HS-27A (cell line): ENCODE data around the gene SFXN1.

ENCODE experiments used
- DNase-seq: peaks from one replicate; pipeline ENCODE4 v3.0.0-alpha.2; 2012; ENCODE audit warnings: low read depth, missing footprints

Gene SFXN1

GRCh38 chr5:175465282-175465681 is 13.1 kb upstream of the SFXN1 start:
- DNase-seq, result no peak

DNA sequence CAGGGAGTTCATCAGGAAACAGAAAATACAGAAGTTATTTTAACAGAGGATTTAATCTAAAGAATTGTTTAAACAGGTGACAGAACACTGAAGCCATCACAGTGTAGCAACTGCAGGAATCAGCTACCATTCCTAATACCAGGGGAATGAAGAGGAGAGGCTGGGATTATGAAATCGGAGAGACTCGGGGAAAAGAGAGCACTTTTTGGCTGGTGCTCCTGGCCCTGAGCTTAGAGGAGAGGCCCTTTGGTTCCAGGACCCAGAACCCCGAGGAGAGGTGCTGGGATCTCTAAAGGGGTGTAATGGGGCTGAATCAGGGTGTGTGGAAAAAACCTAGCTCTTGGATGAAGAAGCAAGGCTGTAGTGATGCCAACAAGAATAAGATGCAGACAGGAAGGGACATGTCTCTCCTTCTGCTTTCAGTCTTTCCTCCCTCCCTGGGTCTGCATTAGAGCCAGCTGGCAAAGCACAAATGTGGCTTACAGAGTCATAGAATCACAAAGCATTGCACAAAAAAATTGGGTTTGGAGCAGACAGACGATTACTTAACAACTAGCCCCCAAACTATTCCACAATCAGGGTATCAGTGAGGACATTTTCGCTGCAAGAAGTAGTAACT is 11.6 kb upstream of the SFXN1 start:
- no peak for DNase-seq

DNA sequence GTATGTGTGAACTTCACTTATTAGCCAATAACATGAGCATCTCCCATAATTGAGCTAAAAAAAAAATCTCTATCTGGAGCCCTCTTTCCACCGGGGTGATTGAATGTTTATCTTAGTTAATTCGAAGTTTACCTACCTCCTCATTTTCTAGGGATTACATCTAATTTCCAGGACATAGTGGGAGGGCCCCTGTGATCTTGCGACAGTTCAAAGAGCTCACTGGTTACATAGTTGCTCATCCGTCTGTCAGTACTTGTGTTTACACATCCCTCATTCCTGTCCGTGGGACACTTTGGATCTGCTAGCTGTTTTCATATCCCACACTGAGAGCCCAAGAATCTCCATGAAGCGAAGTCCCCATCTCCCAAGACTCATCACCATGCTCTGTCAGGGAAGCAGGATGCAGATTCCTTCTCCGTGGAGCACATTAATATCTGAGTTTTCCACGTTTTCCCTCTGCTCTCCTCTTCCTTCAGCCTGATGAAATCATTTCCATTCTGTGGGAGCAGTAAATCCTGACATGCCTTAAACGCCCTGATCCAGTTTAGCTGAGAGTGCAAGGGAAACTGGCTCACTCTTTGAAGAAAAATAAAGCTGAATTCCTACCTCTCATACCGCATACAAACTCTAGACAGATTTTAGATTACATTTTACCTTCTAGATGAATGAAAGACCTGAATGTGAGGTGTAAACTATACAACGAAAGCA is 10.2 kb upstream of the SFXN1 start:
- DNase-seq, result no peak

GRCh38 chr5:175468892-175469291 is 9.5 kb upstream of the SFXN1 start:
- DNase-seq, result no peak

DNA sequence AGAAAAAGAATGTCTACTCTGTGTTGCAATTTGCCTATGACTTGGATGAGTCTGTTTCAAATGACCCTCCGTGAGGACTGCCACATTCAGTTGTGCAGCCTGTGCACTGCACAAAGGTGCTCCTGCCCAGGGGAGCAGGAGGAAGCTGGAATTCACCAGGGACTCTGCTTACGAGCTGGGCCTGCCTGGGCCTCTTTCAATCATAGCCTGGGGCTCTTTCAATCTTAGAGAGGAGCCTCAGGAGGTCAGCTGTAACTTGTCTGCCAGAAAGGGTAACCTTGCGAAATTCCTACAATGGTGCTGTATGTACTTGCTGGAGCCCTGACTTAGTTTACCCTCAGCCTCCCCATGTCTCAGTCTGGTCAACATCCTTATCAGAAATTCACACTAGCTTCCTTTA is 8.4 kb upstream of the SFXN1 start:
- DNase-seq, result no peak

- no peak for DNase-seq
Measured at GRCh38 chr5:175470781-175471180, 7.6 kb upstream of the SFXN1 start.

- no peak for DNase-seq
Measured at GRCh38 chr5:175471196-175471595, 7.2 kb upstream of the SFXN1 start.

DNA sequence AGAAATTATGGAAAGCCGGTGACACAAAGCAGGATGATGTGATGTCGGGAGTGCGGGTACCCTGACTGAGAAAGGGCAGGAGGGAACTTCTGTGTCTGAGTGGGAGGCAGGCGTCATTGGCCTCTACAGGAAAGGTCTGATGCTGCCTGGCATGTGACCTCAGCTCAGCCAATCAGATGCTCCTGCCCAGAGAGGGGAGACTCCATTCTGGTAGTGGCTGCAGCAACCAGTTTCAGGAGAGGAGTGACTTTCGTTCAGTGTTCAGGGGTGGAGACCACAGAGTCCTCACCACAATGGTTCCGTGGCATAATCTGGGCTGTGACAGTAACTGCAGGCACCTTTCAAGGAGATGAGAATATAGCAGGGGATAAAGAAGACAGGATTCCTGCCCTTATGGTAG is 6.7 kb upstream of the SFXN1 start:
- no peak for DNase-seq

DNA sequence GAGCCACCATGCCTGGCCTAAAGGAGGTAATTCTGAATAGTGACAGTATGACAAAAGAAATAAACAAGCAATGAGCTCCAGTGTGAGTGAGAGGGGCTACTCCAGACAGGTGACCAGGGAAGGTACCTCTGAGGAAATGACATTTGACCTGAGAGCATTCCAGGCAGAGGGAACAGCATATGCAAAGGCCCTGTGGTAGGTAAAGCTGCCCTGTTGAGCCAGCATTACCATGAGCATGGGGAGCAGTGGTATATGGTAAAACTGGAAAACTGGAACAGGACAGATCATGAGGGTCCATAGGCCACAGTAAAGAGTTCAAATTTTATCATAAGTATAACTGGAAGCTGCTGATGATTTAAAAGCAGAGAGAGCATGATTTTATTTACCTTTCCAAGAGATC is 6.0 kb upstream of the SFXN1 start:
- no peak for DNase-seq

DNA sequence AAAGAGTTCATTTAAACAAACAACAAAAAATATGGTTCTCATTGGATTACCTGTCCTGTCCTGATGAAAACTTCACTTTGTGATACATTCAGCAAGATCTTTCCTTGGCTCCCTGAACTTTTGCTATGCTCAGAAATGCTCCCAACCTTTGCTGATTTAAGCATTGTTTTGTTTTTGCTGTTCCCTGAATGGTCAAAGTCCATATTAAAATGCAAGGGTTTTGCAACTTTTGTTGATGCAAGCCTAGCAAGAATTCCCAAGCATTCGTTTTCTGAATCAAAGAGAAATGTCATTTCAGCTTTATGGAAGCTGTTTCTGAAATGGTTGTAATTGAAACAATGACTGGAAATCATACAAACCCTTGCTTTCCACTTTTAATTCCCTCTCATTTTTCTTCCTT is 3.1 kb upstream of the SFXN1 start:
- no peak for DNase-seq

DNA sequence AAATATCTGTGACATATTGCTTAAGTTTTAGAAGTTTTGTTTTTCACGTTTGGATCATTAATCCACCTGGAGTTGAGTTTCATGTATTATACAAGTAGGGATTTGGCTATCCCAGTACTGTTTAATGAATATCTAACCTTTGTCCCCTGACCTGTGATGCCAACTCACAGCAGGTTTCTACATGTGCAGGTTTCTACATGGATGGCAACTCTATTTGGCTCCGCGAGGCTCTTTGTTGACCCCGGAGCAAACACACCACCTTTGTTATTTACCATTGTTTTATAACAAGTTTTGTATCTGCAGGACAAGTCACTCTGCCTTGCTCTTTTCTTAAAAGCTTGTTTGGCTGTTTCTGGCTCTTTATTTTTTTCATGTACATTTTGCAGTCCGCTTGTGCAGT is 920 bp upstream of the SFXN1 start:
- DNase-seq, result no peak

GRCh38 chr5:175478008-175478383 is 364 bp upstream of the SFXN1 start:
- no peak for DNase-seq

DNA sequence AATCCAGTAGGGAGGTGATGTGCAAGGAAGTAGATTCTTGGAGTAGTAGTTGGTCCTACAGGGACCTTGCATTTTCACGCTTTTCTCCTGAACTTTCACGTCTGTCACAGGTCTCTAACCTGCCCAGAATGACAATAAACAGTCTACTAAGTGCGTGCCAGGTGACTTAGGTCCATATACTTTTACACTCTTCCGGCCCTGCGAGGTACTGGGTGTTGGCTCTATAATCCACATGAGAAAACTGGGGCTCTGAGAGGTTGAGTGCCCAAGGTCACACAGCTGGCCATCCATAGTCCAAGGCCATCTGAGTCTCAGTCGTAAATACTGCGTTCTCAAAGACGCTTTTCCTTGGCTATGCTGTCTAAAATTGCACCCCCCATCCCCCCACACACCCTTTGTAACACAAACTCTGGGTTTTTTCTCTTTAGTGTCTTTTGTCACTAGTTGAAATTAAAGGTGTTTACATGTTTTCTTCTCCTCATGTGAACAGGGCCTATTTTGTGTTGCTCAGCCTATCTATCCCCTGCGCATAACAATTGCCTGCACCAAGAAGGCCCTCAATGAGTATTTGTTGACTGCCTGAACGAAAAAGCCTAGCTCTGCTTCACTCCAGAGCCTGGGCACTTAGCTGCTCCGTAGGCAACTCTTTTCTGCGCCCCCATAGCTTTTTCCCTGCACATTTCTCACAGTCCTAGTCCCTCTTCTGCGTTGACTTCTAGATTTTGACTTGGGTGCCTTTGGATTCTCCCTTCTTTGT is 943 bp downstream of the SFXN1 start:
- DNase-seq, result no peak

GRCh38 chr5:175483337-175483736 is 5.0 kb downstream of the SFXN1 start:
- DNase-seq, result no peak

DNA sequence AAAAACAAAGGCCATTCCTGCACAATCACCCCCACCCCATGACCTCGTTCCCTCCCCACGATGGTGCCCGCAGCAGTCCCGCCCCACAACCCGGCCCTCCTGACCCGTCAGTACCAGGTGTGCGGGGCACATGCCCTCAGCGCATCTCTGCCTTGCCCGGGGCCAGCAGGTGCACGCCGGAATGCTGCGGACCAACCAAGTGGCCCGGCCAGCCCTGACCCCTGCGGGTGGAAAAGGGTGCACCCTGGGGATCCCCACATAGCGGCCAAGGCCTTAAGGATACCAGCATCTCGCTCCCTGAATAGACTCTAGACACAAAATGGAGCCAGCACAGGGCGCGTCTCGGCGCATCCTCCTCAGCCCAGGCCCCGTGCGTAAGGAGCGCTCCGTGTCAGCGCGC is 6.0 kb downstream of the SFXN1 start:
- no peak for DNase-seq

GRCh38 chr5:175484829-175485228 is 6.5 kb downstream of the SFXN1 start:
- no peak for DNase-seq

DNA sequence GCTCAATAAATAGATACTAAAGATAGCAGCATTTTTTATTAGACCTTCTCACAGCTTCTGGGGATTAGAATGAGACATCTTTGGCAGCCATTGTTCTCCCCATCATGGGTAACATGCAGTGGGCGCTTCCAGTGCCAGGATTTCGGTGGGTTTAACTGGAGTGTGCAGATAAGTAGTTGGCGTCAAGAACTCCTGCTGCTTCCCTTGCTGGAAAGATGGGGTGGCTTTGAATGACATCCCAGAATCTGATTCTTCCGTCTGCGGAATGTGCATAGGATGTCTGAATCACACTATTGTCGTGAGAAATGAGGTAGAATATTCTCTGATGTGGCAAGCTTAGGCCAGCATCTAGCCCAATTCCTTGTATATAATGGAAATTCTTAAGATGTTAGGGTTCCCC is 7.3 kb downstream of the SFXN1 start:
- DNase-seq, result no peak

- DNase-seq, result no peak
Measured at GRCh38 chr5:175487514-175488222, 9.3 kb downstream of the SFXN1 start.

DNA sequence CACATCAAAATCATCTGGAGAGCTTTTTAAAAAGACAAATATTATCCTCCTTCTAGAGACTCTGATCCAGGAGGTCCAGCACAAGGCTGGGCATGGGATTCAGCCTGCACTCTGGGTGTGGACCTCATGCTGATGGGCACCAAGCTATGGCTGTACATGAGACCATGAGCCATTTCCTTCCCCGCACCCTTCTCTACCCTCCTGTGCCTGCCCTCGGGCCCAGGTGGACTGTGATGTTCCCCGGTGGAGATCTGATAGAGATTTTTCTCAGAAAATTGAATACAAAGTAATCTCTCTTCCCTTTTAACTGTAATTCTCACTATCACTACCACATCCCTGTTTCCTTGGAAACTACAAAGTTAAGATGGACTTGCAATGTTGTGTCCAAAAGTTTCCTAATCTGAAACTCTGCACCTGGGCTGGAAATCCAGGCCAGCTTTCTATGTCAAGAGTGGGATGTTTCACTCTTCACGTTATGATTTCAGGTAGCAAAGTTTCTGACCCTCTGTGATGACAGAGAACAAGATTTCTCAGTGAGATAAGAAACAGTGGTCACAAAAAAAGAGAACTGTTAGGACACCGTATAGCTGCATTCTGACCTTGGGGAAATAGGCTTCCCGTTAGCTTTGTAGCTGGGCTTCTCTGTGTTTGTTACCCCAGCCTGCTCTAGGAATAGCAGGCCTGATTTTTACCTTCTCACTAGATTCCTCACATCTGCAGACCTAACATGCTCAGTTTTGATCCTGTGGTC is 11.5 kb downstream of the SFXN1 start:
- no peak for DNase-seq

DNA sequence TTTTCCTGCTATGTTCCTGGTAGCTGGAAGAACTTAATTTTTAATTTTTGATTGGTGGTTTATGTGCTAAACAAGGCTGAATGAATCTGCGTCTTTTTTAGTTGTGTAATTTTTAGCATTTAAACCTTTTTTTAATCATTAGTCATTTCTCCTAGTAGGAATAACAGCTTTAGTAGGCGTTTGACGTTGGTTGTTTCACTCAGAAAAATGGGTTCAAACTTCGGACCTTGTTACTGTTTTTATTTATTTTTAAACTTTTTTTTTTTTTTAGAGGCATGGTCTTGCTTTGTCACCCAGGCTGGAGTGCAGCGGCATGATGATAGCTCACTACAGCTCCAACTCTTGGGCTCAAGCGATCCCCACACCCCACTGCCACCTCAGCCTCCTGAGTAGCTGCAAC is 12.9 kb downstream of the SFXN1 start:
- DNase-seq, result no peak

- no peak for DNase-seq
Measured at GRCh38 chr5:175493260-175493659, 14.9 kb downstream of the SFXN1 start.

GRCh38 chr5:175493726-175494125 is 15.4 kb downstream of the SFXN1 start:
- DNase-seq, result no peak
